ENCODE measurements around the gene HMGN3. TPM values are rescaled to one million over a fixed set of nuclear protein-coding genes. Genes with fewer than 3 reads are reported as not detected.

HMGN3 gene
- total RNA-seq, 2 donors from 2014 or later = 29.6 to 42.2 TPM

Other genes with a start within 250 kb of the HMGN3 start
- 10 to 100 TPM; 28.7 to 31.3 TPM for gene PHIP, start 156.4 kb downstream of the HMGN3 start, total RNA-seq

Measured in activated T-helper 17 cell treated with anti-CD3 and anti-CD28 coated beads, Interleukin-2, amount 50 U/mL, for 72 hours (primary cell).